Breast epithelium (tissue), 3 donors: ENCODE data around the gene DNMBP.

Experiments used
- POLR2A ChIP-seq: fragments of 450-650 bp; IDR thresholded peaks from one replicate; pipeline ENCODE4 v1.6.1; 2016; ENCODE audit warnings: antibody characterized with exemption, mild to moderate bottlenecking, moderate library complexity
- POLR2AphosphoS5 ChIP-seq, 3 donors: sonication (generic); formaldehyde crosslinking; IDR thresholded peaks; one replicate each; pipeline ENCODE4 v1.6.1; 2017; ENCODE audit warnings: antibody characterized with exemption in 3 of 3
- TF ChIP-seq, protein P1 (sequence below), 3 donors: fragments of 450-650 bp; IDR thresholded peaks; one replicate each; pipeline ENCODE4 v1.5.1; 2016 to 2017; ENCODE audit warnings: antibody characterized with exemption in 3 of 3, mild to moderate bottlenecking in 3 of 3, moderate library complexity in 3 of 3

DNA sequence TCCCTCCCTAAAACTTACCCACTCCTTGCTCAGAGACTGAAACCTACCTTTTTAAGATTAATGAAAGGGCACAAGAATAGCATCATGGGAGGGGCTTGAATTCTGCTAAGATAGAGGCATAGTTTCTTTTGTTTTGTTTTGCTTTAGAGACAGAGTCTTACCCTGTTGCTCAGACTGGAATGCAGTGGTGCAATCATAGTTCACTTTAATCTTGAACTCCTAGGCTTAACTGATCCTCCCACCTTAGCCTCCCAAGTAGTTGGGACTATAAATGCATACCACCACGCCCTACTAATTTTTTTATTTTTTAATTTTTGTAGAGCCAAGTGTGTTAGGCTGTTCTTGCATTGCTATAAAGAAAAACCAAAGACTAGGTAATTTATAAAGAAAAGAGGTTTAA lies 17.7 kb upstream of the DNMBP start:
- no peak for TF ChIP-seq POLR2AphosphoS5 (IDR thresholded peaks at IDR 0.05)
- TF ChIP-seq, protein P1, sequence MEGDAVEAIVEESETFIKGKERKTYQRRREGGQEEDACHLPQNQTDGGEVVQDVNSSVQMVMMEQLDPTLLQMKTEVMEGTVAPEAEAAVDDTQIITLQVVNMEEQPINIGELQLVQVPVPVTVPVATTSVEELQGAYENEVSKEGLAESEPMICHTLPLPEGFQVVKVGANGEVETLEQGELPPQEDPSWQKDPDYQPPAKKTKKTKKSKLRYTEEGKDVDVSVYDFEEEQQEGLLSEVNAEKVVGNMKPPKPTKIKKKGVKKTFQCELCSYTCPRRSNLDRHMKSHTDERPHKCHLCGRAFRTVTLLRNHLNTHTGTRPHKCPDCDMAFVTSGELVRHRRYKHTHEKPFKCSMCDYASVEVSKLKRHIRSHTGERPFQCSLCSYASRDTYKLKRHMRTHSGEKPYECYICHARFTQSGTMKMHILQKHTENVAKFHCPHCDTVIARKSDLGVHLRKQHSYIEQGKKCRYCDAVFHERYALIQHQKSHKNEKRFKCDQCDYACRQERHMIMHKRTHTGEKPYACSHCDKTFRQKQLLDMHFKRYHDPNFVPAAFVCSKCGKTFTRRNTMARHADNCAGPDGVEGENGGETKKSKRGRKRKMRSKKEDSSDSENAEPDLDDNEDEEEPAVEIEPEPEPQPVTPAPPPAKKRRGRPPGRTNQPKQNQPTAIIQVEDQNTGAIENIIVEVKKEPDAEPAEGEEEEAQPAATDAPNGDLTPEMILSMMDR (IDR thresholded peaks at IDR 0.05) = no peak
- TF ChIP-seq POLR2A = no peak
